ENCODE results near the gene NOP14. TPM values are rescaled to one million over a fixed set of nuclear protein-coding genes. Genes with fewer than 3 reads are reported as not detected.
"Not testable (repeated sequence)": the region's sequence is repeated elsewhere in the genome, so short reads cannot be mapped to it uniquely, and the experiment has no call there.

The NOP14 gene
- total RNA-seq, 1 experiment from 2014 or later, result 50.1 TPM

DNA sequence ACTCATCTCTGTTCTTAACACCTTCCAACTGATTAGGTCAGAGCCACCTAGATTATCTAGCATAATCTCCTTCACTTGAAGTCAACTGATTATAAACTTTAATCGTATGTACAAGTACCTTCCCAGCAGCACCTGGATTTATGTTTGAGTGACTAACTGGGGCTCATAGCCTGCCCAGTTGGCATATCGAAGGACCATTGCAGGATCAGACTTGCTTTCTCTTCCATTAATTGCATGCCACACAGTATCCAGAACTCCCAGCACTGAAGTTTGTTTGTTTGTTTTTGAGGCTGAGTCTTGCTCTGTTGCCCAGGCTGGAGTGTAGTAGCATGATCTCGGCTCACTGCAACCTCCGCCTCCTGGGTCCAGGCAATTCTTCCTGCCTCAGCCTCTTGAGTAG is 28.0 kb upstream of the NOP14 start:
- DNase-seq, result no peak
- no peak overlapping the region for H2BK12ac ChIP-seq (ENCODE audit: insufficient read length, low read depth, low read length)
- no peak overlapping the region for H3K4me2 ChIP-seq (ENCODE audit: insufficient read depth, insufficient read length, low read length)
- peaks cover 2 to 4% of the 10 kb centered on the region in 2 experiments; a peak in 2 of 5 replicates for H3K9me3 Mint-ChIP-seq
- no peaks in the 10 kb centered on the region for H3K79me1 ChIP-seq (ENCODE audit: insufficient read depth, low read depth, low read length, poor library complexity, severe bottlenecking)
- no peak overlapping the region for H3K9ac ChIP-seq (ENCODE audit: extremely low read depth, insufficient read length, low read length)
- no peak overlapping the region for H2AK5ac ChIP-seq (ENCODE audit: insufficient read length, low read length)
- no peak overlapping the region for H3K23ac ChIP-seq (ENCODE audit: insufficient read length, low read depth, low read length)
- H2BK5ac ChIP-seq (ENCODE audit: insufficient read length, low read length), result no peak overlapping the region
- H3K27me3 ChIP-seq (ENCODE audit: insufficient read depth, low read length), result no peaks in the 10 kb centered on the region
- no peaks in the 10 kb centered on the region for H3K4me1 ChIP-seq (ENCODE audit: insufficient read depth, low read length)
- no peak overlapping the region for H3K56ac ChIP-seq (ENCODE audit: insufficient read length, low read depth, low read length)
- no peak overlapping the region for H4K8ac ChIP-seq (replicated peaks; ENCODE audit: insufficient read length, low read depth, low read length)
- H3K27me3 Mint-ChIP-seq (ENCODE audit: low read depth), result no peaks in the 10 kb centered on the region; the same call in 1 of the 2 replicates
- no peaks in the 10 kb centered on the region for H3K79me2 ChIP-seq (ENCODE audit: insufficient read depth, low read length)
- no CpG with 5 or more reads among the region's 4 CpGs for WGBS (ENCODE audit: extremely low coverage, insufficient read length, low lambda C conversion rate)
- H4K20me1 ChIP-seq (ENCODE audit: control insufficient read depth, insufficient read depth, insufficient read length), result no peaks in the 10 kb centered on the region
- H3K4ac ChIP-seq (ENCODE audit: low read depth, low read length), result no peak overlapping the region
- no peaks in the 10 kb centered on the region for H3K36me3 Mint-ChIP-seq (ENCODE audit: insufficient read depth in 1 of 3, low read depth in 3 of 3)
- H2BK120ac ChIP-seq (ENCODE audit: low read depth, low read length, poor library complexity, severe bottlenecking), result no peak overlapping the region
- H3K9me3 ChIP-seq (ENCODE audit: control insufficient read depth, low read depth, low read length), result no peaks in the 10 kb centered on the region
- H3K27ac ChIP-seq (ENCODE audit: insufficient read length, low read depth, low read length), result no peak overlapping the region
- TF ChIP-seq, protein P1, sequence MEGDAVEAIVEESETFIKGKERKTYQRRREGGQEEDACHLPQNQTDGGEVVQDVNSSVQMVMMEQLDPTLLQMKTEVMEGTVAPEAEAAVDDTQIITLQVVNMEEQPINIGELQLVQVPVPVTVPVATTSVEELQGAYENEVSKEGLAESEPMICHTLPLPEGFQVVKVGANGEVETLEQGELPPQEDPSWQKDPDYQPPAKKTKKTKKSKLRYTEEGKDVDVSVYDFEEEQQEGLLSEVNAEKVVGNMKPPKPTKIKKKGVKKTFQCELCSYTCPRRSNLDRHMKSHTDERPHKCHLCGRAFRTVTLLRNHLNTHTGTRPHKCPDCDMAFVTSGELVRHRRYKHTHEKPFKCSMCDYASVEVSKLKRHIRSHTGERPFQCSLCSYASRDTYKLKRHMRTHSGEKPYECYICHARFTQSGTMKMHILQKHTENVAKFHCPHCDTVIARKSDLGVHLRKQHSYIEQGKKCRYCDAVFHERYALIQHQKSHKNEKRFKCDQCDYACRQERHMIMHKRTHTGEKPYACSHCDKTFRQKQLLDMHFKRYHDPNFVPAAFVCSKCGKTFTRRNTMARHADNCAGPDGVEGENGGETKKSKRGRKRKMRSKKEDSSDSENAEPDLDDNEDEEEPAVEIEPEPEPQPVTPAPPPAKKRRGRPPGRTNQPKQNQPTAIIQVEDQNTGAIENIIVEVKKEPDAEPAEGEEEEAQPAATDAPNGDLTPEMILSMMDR (conservative IDR thresholded peaks at IDR 0.05), result no peak
- no peak overlapping the region for H3K14ac ChIP-seq (ENCODE audit: insufficient read depth, low read length)
- H3K4me3 Mint-ChIP-seq, result no peak overlapping the region
- no peak overlapping the region for H4K5ac ChIP-seq (ENCODE audit: insufficient read length, low read depth, low read length)
- H4K91ac ChIP-seq (ENCODE audit: insufficient read length, low read depth, low read length), result no peak overlapping the region
- H2AFZ ChIP-seq (ENCODE audit: low read length), result no peak overlapping the region
- no peak overlapping the region for H3K18ac ChIP-seq (ENCODE audit: insufficient read length, low read depth, low read length)
- H3T11ph ChIP-seq (ENCODE audit: low read length), result no peak overlapping the region
- no peak overlapping the region for H2BK20ac ChIP-seq (ENCODE audit: low read depth, low read length, poor library complexity, severe bottlenecking)
- H3K23me2 ChIP-seq (ENCODE audit: insufficient read length, low read depth, low read length, poor library complexity, severe bottlenecking), result no peaks in the 10 kb centered on the region
- no peak overlapping the region for H2BK15ac ChIP-seq (ENCODE audit: low read depth, low read length)
- H3K27ac Mint-ChIP-seq, result no peak overlapping the region
- no peaks in the 10 kb centered on the region for H3K4me1 Mint-ChIP-seq

DNA sequence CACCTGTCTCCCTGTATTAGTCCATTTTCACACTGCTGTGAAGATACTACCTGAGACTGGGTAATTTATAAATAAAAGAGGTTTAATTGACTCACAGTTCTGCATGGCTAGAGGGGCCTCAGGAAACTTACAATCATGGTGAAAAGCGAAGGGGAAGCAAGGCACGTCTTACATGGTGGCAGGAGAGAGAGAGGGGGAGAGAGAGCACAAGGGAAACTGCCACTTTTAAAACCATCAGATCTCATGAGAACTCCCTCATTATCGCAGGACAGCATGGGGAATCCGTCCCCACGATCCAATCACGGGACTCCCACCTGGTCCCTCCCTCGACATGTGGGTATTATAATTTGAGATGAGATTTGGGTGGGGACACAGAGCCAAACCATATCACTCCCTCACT is 20.5 kb upstream of the NOP14 start:
- not testable (repeated sequence) for H4K8ac ChIP-seq (replicated peaks; ENCODE audit: insufficient read length, low read depth, low read length); H3K9ac ChIP-seq (ENCODE audit: extremely low read depth, insufficient read length, low read length); H4K20me1 ChIP-seq (ENCODE audit: control insufficient read depth, insufficient read depth, insufficient read length); H3K27ac ChIP-seq (ENCODE audit: insufficient read length, low read depth, low read length); H4K91ac ChIP-seq (ENCODE audit: insufficient read length, low read depth, low read length); H3K36me3 Mint-ChIP-seq (ENCODE audit: insufficient read depth in 1 of 3, low read depth in 3 of 3); H3K23ac ChIP-seq (ENCODE audit: insufficient read length, low read depth, low read length); H3K79me2 ChIP-seq (ENCODE audit: insufficient read depth, low read length); H2AFZ ChIP-seq (ENCODE audit: low read length); H3K56ac ChIP-seq (ENCODE audit: insufficient read length, low read depth, low read length); H3K18ac ChIP-seq (ENCODE audit: insufficient read length, low read depth, low read length); H3K4me1 Mint-ChIP-seq; H3K27ac Mint-ChIP-seq; H2BK20ac ChIP-seq (ENCODE audit: low read depth, low read length, poor library complexity, severe bottlenecking); H2BK120ac ChIP-seq (ENCODE audit: low read depth, low read length, poor library complexity, severe bottlenecking); H4K5ac ChIP-seq (ENCODE audit: insufficient read length, low read depth, low read length); H3K23me2 ChIP-seq (ENCODE audit: insufficient read length, low read depth, low read length, poor library complexity, severe bottlenecking); H3K27me3 ChIP-seq (ENCODE audit: insufficient read depth, low read length); H2BK15ac ChIP-seq (ENCODE audit: low read depth, low read length); H3K79me1 ChIP-seq (ENCODE audit: insufficient read depth, low read depth, low read length, poor library complexity, severe bottlenecking); H3K4me2 ChIP-seq (ENCODE audit: insufficient read depth, insufficient read length, low read length); H3K4me1 ChIP-seq (ENCODE audit: insufficient read depth, low read length); H2BK12ac ChIP-seq (ENCODE audit: insufficient read length, low read depth, low read length); H3T11ph ChIP-seq (ENCODE audit: low read length); H3K4me3 Mint-ChIP-seq; H3K14ac ChIP-seq (ENCODE audit: insufficient read depth, low read length); H3K4ac ChIP-seq (ENCODE audit: low read depth, low read length); H2BK5ac ChIP-seq (ENCODE audit: insufficient read length, low read length); DNase-seq; H2AK5ac ChIP-seq (ENCODE audit: insufficient read length, low read length); H3K9me3 ChIP-seq (ENCODE audit: control insufficient read depth, low read depth, low read length)
- WGBS (ENCODE audit: extremely low coverage, insufficient read length, low lambda C conversion rate), result no CpG with 5 or more reads among the region's 7 CpGs
- H3K9me3 Mint-ChIP-seq, result peaks cover 9 to 18% of the 10 kb centered on the region in 2 experiments; a peak in 4 of 5 replicates
- peaks cover 13% of the 10 kb centered on the region for H3K27me3 Mint-ChIP-seq (ENCODE audit: low read depth)

All from H9 (cell line).